K562 (cell line): ENCODE data around the gene TUBD1. TPM values are rescaled to one million over a fixed set of nuclear protein-coding genes. Genes with fewer than 3 reads are reported as not detected.

Experiments used
- ARID3A ChIP-seq: IDR thresholded peaks from 2 replicates; pipeline ENCODE4 v1.6.1; 2012; ENCODE audit warnings: low read depth, low read length, improper control_type of control experiment, borderline replicate concordance
- CXXC5 ChIP-seq: fragments of 250-450 bp; sonication (Bioruptor Pico); IDR thresholded peaks from 2 replicates; pipeline ENCODE4 v1.8.0; 2022; ENCODE audit warnings: inconsistent platforms, mild to moderate bottlenecking, moderate library complexity
- GATA2 ChIP-seq: sonication (generic); formaldehyde crosslinking; IDR thresholded peaks from 2 replicates; pipeline ENCODE4 v1.4.0; 2020; ENCODE audit warnings: mild to moderate bottlenecking, missing genetic modification reagents
- GATAD2B ChIP-seq: fragments of 450-650 bp; IDR thresholded peaks from 2 replicates; pipeline ENCODE4 v1.6.1; 2017; ENCODE audit warnings: mild to moderate bottlenecking, borderline replicate concordance
- MEF2A ChIP-seq: IDR thresholded peaks from 2 replicates; pipeline ENCODE4 v1.6.1; 2011; ENCODE audit warnings: low read depth, mild to moderate bottlenecking, low read length, moderate library complexity; ENCODE audit not compliant: control insufficient read depth
- NCOA6 ChIP-seq: fragments of 450-650 bp; IDR thresholded peaks from 2 replicates; pipeline ENCODE4 v1.6.1; 2017; ENCODE audit warnings: mild to moderate bottlenecking
- PCBP1 ChIP-seq: fragments of 200-400 bp; formaldehyde crosslinking; IDR thresholded peaks from 2 replicates; pipeline ENCODE4 v1.6.1; 2018; ENCODE audit warnings: mild to moderate bottlenecking, low read depth, low read length; ENCODE audit not compliant: poor library complexity, severe bottlenecking
- SIN3A ChIP-seq, 2 experiments: fragments of 150-350 bp in 1 of 2; IDR thresholded peaks; 2 replicates each; pipeline ENCODE4 v1.6.1; 2011 to 2016; ENCODE audit warnings: borderline replicate concordance in 2 of 2, low read depth in 2 of 2, low read length in 2 of 2, mild to moderate bottlenecking in 2 of 2, moderate library complexity in 2 of 2; ENCODE audit not compliant: control insufficient read depth in 1 of 2
- SMC3 ChIP-seq: conservative IDR thresholded peaks from 2 replicates; pipeline ENCODE4 v1.6.1; 2011; ENCODE audit warnings: low read depth, low read length, improper control_type of control experiment; ENCODE audit not compliant: insufficient read depth
- STAG1 ChIP-seq: sonication (generic); formaldehyde crosslinking; IDR thresholded peaks from 2 replicates; pipeline ENCODE4 v1.5.0; 2020; ENCODE audit warnings: missing genetic modification reagents, borderline replicate concordance
- STAT5B ChIP-seq: fragments of 250-450 bp; sonication (Bioruptor Pico); IDR thresholded peaks from 2 replicates; pipeline ENCODE4 v1.8.0; 2021; ENCODE audit warnings: mild to moderate bottlenecking, inconsistent platforms
- STAT6 ChIP-seq: sonication (generic); formaldehyde crosslinking; IDR thresholded peaks from 2 replicates; pipeline ENCODE4 v1.8.1; 2023; ENCODE audit warnings: mild to moderate bottlenecking, missing genetic modification reagents
- ZC3H4 ChIP-seq: sonication (generic); formaldehyde crosslinking; IDR thresholded peaks from 2 replicates; pipeline ENCODE4 v1.9.0; 2021; ENCODE audit warnings: missing genetic modification reagents, borderline replicate concordance
- ZNF696 ChIP-seq: fragments of 250-450 bp; sonication (Bioruptor Pico); conservative IDR thresholded peaks from 2 replicates; pipeline ENCODE4 v1.4.0; 2020; ENCODE audit warnings: mild to moderate bottlenecking, moderate library complexity
- ZZZ3 ChIP-seq: fragments of 450-650 bp; IDR thresholded peaks from 2 replicates; pipeline ENCODE4 v1.6.1; 2016; ENCODE audit warnings: antibody characterized with exemption, mild to moderate bottlenecking, moderate library complexity
- polyA plus RNA-seq, 8 experiments: library from polyadenylated mRNA; depleted of rRNA in 4 of 8; stranded (reverse) in 5 of 8; unstranded in 3 of 8; fragments of >200 nt; fragmentation: Nextera tagmentation in 2 of 8; fragmentation: Illumina TruSeq in 1 of 8; extraction: Ambion mirVana in 2 of 8; extraction: Trizol in 1 of 8; gene quantifications; 2 replicates each; pipeline versions ENCODE4 v1.2.1 to v1.2.3, GENCODE V29; 2011 to 2014; ENCODE audit warnings: inconsistent platforms in 1 of 8, missing spikeins in 1 of 8
- total RNA-seq, 7 experiments: library from RNA; depleted of rRNA in 6 of 7; stranded (reverse); fragments of >200 nt in 6 of 7; fragmentation: Illumina TruSeq in 2 of 7; extraction: Trizol in 2 of 7; gene quantifications; 2 replicates each; pipeline versions ENCODE4 v1.2.1 to v1.2.3, GENCODE V29; 2011 to 2021; ENCODE audit warnings: low replicate concordance in 1 of 7
- TF ChIP-seq, protein P1 (sequence below): sonication (generic); formaldehyde crosslinking; IDR thresholded peaks from 2 replicates; pipeline ENCODE4 v1.4.0; 2020; ENCODE audit warnings: mild to moderate bottlenecking, missing genetic modification reagents
- TF ChIP-seq, protein P2 (sequence below): fragments of 250-450 bp; sonication (Bioruptor Pico); IDR thresholded peaks from 2 replicates; pipeline ENCODE4 v1.8.0; 2021; ENCODE audit warnings: mild to moderate bottlenecking, moderate library complexity

TUBD1 gene
- total and polyA plus RNA-seq, 9 of the 15 experiments (the other 6 are each of a cell fraction or from before 2014, with no cell fraction given), result 10.8 to 35.3 (median 17.9) TPM

DNA sequence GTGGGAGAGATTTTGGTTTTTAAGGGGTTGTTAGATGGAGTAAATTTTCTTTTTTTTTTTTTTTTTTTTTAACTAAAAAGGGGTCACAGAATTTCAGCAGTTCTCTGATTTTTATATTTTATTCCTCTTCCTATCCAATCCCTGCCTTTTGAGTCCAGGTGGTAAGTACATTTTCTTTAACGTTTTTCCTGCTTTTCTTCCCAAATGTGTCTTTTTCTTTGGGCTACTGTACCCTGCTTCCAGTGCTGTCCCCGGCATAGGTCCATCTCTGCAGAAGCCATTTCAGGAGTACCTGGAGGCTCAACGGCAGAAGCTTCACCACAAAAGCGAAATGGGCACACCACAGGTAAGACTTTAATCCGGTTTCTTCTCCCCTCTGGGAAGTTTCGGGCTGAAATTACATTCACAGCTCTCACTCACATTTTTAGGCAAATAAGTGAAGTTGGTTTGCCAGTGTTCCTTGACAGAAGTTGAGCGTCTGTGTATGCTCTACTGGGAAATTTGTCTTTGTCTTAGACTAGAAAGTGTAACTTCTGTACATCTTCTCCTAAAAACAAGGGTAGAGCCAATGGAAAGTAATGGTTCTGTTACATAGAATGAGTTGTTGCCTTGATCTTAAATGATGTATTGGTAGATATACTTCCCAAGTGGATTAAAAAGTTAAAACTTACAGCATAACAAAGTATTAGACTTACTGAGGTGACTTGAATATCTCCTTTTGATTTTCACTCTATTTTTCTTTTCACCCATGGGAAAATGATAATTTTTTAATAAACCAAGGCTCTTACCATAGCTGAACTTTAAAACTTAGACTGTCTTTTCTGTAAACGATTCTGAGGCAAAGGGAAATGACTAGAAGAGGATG, 54.5 kb downstream of the TUBD1 start (continued):
- TF ChIP-seq ZC3H4 (CRISPR knock-in tag) (no peak), PCBP1 (no peak), NCOA6 (no peak), STAT6 (CRISPR knock-in tag) (no peak), ARID3A (no peak), SMC3 (no peak), SIN3A (IDR thresholded peaks at IDR 0.05; ENCODE audit: borderline replicate concordance in 2 of 2, control insufficient read depth in 1 of 2, low read depth in 2 of 2, low read length in 2 of 2) (peak in 1 of 2 experiments; percentile 75; a peak in 2 of 4 replicates), ZZZ3 (no peak), GATAD2B (no peak), GATA2 (CRISPR knock-in tag) (no peak), STAT5B (no peak), STAG1 (CRISPR knock-in tag) (no peak), CXXC5 (CRISPR knock-in tag) (no peak), ZNF696 (CRISPR knock-in tag) (no peak), MEF2A (no peak)
- TF ChIP-seq, protein P1, sequence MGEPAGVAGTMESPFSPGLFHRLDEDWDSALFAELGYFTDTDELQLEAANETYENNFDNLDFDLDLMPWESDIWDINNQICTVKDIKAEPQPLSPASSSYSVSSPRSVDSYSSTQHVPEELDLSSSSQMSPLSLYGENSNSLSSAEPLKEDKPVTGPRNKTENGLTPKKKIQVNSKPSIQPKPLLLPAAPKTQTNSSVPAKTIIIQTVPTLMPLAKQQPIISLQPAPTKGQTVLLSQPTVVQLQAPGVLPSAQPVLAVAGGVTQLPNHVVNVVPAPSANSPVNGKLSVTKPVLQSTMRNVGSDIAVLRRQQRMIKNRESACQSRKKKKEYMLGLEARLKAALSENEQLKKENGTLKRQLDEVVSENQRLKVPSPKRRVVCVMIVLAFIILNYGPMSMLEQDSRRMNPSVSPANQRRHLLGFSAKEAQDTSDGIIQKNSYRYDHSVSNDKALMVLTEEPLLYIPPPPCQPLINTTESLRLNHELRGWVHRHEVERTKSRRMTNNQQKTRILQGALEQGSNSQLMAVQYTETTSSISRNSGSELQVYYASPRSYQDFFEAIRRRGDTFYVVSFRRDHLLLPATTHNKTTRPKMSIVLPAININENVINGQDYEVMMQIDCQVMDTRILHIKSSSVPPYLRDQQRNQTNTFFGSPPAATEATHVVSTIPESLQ (CRISPR knock-in tag), result no peak
- TF ChIP-seq, protein P2, sequence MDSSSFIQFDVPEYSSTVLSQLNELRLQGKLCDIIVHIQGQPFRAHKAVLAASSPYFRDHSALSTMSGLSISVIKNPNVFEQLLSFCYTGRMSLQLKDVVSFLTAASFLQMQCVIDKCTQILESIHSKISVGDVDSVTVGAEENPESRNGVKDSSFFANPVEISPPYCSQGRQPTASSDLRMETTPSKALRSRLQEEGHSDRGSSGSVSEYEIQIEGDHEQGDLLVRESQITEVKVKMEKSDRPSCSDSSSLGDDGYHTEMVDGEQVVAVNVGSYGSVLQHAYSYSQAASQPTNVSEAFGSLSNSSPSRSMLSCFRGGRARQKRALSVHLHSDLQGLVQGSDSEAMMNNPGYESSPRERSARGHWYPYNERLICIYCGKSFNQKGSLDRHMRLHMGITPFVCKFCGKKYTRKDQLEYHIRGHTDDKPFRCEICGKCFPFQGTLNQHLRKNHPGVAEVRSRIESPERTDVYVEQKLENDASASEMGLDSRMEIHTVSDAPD, result no peak
